Measurements from ENCODE around the gene MMP25.
"Not testable (repeated sequence)": the region's sequence is repeated elsewhere in the genome, so short reads cannot be mapped to it uniquely, and the experiment has no call there.

MMP25 gene

DNA sequence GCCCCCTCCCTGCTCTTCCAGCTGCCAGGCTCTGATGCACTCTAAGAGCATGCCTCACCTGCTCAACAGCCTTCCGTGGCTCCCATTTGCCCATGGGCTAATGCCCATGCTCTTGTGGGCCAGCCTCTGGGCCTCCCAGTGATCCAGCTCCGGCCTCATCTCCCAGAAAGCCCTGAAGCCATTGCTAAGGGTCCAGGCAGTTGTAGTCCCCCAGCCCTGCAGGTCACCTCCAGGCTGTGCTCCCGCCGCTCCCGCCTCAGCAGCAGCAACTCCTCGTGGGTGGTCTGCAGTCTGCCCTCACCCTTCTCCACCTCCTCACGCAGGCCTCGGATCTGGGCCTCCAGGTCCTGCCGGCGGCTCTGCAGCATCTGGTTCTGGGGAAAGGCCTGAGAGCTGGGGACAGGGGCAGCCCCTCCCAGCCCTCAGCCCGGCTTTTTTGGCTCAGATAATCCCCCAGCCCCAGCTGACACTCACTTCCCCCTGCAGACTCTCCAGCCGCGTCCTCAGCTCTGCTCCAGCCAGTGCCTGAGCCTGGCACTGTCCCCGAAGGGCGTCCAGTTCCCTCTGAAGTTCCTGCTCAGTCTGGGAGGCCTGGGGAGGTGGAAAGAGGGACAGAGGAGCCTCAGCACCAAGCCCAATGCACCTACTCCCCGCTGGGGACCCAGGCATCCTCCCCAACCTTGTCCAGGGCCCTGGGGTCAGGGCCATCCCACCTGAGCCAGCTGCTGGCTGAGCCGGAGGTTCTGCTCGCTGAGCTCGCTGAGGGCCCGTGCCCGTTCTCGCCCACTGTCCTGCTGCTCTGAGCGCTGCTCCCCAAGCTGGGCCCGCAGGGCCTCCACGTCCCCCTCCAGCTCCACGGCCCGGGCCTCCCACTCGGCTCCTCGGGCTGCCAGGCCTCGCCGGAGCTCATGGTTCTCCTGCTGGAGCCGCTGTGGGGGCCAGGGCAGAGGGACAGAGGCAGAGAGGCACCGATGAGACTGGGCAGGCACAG lies 15.8 kb upstream of the MMP25 start:
- no peak for DNase-seq

DNA sequence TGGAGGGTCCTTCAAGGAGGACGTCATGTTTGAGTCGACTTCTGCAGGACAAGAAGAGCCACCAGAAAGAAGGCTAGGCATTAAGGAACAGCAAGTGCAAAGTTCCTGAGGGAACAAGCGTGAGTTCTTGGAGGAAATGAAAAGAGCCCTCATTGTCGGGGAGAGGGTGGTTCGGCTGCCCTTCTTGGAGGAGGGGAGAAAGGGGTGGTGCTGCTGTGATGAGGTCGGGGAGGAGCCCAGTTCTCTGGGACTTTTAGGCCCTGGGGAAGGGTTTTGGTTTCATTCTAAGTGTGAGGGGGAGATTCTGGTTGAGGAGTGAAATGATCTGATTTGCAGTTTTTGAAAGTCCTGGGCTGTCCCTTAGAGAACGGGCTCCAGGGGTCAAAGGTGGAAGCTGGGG lies 13.7 kb upstream of the MMP25 start:
- DNase-seq: no peak

DNA sequence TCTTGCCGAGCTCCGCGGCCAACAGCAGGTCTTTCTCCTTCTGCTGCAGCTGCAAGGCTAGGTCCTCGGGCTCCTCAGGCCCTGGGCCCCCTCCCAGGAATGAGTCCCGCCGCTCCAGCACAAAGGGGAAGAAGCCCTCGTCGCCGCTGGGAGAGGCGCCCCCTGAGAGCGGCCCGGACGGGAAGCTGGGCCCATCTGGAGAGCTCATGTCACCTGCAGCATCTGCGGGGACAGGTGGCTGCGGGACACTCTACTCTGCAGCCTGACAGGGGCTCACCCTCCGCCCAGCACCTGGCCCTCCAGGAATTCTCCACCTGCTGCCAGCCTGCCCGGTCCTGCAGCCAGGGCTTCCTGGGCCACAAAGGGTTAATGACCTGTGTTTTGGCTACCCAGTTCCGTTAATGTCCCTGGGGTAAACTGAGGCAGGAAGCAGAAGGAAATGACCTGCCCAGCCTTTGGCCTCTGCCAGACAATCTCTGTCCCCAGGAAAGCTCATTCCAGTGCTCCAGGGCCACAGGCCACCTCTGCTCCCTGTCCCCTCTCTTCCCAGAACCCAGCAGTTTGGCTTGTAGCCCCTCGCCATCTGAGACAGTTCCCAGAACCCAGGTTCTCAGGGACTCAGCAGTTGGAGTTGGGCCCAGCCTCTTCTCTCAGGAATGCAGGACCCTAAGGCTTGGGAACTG lies 10.9 kb upstream of the MMP25 start:
- DNase-seq: no peak

DNA sequence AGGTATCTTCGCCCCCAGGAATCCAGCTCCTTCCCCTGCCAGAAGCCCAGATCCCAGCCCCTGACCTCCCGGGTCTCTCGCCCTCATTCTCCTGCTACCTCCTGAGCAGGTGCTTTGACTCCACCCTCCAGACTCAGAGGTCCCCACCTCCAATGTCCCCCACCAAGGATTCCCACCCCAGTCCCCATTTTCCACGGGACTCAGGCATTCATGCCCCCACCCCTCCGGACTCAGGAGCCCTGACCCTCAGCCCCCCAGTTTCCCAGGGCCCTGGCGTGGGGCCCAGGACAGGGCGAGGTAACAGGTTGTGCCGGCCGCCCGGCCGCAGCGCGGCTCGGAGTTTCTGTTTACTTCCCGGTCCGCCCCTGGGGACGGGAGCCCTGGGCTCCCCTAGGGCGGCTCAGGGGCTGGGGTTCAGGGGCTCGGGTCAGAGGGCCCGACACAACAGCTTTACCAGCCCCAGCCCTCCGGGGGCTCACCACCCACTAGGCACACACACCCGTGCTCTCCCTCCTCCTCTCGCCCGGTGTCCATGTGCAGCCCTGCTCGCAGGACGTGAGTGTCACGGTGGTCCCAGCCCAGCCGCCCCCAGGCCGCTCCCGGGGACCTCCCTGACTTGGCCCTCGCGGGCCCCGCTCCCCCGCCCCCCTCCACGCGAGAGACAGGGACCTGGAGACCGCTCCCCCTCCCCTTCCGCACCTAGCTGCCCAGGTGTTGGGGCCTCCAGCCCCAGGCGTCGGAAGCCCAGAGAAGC lies 10.2 kb upstream of the MMP25 start:
- DNase-seq: no peak

DNA sequence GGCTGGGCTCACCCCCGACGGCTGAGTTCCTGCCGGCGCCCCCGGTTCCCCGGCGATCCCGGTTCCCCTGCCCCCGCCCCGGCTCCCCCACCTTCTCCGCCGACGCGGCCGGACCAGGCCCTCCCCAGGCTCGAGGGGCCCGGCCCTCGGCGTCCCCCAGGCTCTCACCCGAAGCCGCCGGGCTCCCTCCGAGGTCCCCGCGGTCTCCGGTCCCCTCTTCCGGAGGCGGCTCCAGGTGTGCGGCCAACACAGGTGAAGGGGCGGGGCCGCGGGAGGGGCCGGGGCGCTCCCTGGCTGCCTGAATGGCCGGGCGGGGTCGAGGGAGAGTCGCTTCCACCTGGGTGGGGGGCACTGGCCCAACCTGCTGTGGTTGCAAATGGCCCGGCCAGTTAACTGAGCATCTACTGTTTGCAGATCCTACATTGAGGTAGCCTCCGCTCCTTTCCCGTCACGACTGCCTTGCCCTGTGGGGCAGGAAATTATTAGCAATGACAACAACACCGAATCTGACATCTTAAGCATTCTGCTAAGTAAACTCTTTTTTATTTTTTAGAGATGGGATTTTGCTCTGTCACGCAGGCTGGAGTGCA lies 9.5 kb upstream of the MMP25 start, which contains the start of gene BICDL2:
TSS of gene BICDL2 (minus strand) at position 219 of the 590 bp plus-strand sequence. CDS start 1,448 bp downstream, outside the sequence.
- DNase-seq: no peak

- DNase-seq: no peak
Observed at GRCh38 chr16:3038256-3038655, 8.1 kb upstream of the MMP25 start.

DNA sequence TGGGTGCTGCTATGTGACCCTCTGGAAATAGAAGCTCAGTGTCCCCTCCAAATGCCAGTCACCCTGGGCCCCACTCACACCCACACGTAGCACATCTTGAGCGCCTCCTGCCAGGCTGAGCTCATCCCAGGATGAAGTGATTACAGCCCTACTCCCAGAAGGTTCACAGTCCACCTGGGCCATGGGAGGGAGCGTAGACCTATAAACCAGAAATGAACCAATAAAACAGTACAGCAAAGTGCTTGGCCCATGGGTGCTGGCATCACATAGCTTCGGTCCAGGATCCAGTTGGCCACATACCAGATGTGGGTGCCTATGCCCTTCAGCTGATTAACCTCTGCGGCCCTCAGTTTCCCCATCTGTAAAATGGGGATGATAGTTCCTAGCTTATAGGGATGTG lies 7.5 kb upstream of the MMP25 start:
- DNase-seq: no peak

- no peak for DNase-seq
Observed at GRCh38 chr16:3042376-3042775, 4.0 kb upstream of the MMP25 start.

GRCh38 chr16:3044708-3045107 lies 1.7 kb upstream of the MMP25 start:
- no peak for DNase-seq

- no peak for DNase-seq
Observed at GRCh38 chr16:3046641-3047386, 453 bp downstream of the MMP25 start.

GRCh38 chr16:3047387-3047720 lies 993 bp downstream of the MMP25 start:
- no peak for DNase-seq

DNA sequence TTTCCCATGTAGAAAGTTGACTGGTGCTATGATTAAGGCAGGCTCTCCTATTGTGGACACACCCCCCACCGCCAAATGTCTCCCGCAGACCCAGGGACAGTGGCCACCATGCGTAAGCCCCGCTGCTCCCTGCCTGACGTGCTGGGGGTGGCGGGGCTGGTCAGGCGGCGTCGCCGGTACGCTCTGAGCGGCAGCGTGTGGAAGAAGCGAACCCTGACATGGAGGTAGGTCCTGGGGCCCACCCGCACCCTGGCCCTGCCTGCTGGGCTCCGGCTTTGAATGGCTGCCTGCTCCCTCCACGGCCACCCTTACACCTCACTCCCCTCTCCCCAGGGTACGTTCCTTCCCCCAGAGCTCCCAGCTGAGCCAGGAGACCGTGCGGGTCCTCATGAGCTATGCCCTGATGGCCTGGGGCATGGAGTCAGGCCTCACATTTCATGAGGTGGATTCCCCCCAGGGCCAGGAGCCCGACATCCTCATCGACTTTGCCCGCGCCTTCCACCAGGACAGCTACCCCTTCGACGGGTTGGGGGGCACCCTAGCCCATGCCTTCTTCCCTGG lies 3.6 kb downstream of the MMP25 start:
- no peak for DNase-seq

DNA sequence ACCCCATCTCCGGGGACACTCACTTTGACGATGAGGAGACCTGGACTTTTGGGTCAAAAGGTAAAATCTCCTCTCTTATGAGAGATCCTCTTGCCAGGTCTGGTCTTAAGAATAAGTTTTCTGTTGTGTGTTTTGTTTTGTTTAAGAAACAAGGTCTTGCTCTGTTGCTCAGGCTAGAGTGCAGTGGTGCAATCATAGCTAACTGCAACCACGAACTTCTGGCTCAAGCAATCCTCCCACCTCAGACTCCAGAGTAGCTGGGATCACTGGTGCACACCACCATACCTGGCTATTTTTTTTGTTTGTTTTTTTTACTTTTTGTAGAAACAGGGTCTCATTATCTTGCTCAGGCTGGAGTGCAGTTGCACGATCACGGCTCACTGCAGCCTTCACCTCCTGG lies 4.1 kb downstream of the MMP25 start:
- no peak for DNase-seq

DNA sequence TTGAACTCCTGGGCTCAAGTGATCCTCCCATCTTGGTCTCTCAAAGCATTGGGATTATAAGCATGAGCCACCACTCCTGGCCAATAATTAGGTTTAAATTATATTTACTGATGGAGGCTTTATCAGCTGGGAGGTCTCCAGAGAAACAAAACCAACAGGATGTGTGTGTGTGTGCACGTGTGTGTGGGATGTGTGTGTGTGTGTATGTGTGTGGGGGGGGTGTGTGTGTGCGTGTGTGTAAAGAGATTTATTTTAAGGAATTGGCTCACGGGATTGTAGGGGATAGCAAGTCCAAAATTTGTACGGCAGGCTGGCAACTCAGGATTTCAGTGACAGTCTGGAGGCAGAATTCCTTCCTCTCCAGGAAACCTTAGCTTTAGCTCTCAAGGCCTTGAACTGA lies 4.6 kb downstream of the MMP25 start:
- no peak for DNase-seq

DNA sequence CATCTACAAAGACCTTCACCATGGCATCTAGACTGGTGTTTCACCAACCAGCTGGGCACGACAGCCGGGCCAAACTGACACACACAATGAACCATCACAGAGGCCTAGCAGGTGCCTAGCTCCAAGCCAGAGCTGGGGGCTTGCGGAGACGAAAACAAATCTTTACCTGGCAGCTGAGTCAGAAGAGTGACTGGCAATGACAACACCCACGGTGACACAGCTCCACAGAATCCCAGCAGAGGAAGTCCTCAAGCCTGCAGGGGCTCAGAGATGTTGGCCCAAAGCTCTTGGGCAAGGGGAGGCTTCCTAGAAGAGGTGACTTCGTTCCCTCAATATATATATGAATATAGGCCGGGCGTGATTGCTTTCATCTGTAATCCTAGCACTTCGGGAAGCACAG lies 5.1 kb downstream of the MMP25 start:
- DNase-seq: no peak

DNA sequence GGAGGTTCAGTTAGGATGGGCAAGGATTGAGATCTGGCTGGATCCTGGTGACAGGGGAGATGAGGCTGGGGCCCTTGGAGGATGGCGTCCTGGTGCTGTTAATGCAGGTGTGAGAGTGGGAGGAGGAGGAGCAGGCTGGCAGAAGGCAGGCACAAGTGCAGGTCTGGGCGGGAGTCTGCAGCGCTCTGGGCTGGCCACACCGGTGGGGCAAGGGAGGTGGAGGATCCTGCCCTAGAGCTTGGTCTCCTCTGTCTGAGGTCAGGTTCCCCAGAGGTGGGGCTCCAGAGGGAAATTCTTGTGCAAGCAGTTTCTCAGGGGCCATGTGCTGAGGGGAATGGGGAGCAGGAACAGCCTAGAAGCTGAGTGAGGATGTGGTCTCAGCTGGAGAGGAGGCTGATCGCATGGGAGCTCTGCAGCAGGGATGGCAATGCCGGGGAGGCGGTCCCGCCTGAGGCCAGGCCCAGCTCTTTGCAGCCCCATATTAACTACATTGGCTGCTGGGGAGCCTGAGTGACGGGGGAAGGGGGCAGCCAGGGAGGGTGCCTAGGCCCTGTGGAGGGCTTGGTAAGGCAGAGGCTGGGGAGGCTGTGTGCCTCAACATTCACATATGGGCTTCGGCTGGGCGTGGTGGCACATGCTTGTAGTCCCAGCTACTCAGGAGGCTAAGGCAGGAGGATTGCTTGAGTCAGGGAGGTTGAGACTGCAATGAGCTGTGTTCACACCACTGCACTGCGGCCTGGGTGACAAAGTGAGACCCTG lies 6.4 kb downstream of the MMP25 start:
- not testable (repeated sequence) for DNase-seq

DNA sequence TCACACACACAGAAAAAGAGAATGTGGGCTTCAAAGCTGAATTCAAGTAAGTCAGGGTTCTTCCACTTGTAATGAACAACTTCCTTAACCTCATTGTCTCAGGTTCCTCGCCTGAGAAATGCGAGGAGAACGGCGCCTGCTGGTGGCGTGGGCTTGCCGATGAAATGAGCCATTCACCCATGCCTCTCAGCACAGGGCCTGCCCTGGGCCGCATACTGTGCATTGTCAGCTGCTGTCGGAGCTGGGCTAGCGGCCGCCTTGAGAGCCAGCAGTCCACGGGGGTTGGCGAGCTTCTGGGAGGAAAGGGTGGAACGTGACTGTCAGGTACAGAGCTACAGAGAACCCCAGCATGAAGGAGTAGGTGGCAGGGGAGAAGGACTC lies 7.0 kb downstream of the MMP25 start:
- not testable (repeated sequence) for DNase-seq

DNA sequence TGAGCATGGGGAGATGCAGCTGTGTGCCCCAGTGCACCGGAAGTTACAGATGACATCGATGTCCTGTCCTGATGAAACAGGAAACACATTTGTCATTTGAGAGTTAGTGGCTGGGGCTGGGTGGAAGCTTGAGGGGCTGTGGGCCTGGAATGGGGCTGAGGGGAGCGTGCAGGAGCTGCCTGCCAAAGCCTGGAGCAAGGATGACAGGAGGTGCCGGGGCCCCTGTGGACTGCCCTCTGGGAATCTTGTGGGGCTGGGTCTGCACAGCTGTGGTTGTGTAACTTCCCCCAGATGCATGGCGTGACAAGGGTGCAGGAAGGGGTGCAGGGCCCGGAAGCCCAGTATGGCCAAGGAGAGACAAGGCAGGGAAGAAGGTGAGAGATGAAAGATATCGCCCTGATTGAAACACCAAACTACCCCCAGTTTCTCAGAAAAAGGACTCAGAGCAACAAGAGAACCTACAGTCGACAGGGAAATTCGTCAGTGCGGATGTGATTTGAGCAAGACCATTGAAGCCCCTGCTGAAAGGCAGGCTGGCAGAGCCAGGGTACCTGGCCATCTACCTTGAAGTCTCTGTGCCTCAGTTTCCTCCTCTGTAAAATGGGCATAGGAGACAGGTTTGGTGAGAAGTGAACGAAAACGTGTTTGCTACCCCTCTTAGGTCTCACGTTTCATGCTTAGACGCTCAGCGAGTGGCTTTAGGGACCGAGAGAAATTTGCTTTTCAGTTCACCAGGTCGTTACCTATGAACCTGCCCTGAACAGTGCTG lies 8.8 kb downstream of the MMP25 start:
- DNase-seq: no peak

DNA sequence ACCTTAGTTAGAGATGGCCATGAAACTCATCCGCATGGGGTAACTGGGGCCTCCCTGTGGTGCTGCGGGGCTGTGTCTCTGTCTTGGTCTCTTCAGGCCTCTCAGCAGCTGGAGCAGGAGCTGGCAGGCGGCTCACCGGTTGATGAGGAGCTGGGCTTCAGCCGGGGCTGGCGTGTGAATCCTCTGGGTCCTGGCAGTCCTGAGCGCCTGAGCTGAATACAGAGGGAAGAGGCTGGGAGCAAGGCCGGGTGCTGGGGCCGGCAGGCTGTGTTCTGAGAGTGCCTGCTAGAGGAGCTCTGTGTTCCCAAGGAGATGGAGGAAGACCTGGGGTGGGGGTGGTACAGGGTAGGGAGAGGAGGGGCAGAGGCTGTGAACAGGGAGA lies 9.4 kb downstream of the MMP25 start:
- DNase-seq: not testable (repeated sequence)

All from activated CD4-positive, alpha-beta T cell treated with anti-CD3 and anti-CD28 coated beads for 4 hours (primary cell).